HepG2 (cell line): Measurements from ENCODE around the gene ARHGEF26. TPM values are rescaled to one million over a fixed set of nuclear protein-coding genes. Genes with fewer than 3 reads are reported as not detected.

ENCODE experiments used
- CENPT ChIP-seq: sonication (generic); formaldehyde crosslinking; IDR thresholded peaks from 2 replicates; pipeline ENCODE4 v1.8.0; 2022; ENCODE audit warnings: low read depth, mild to moderate bottlenecking, moderate library complexity, missing genetic modification reagents
- HMG20B ChIP-seq: conservative IDR thresholded peaks from 2 replicates; pipeline ENCODE4 v1.6.1; 2016; ENCODE audit warnings: missing genetic modification reagents, missing compliant biosample characterization
- NAIF1 ChIP-seq: sonication (generic); formaldehyde crosslinking; IDR thresholded peaks from 2 replicates; pipeline ENCODE4 v1.5.0; 2020; ENCODE audit warnings: mild to moderate bottlenecking, missing genetic modification reagents, borderline replicate concordance
- PHF21A ChIP-seq: sonication (generic); formaldehyde crosslinking; IDR thresholded peaks from 2 replicates; pipeline ENCODE4 v1.5.0; 2020; ENCODE audit warnings: mild to moderate bottlenecking, missing genetic modification reagents
- PITX1 ChIP-seq: sonication (generic); formaldehyde crosslinking; IDR thresholded peaks from 2 replicates; pipeline ENCODE4 v1.5.1; 2020; ENCODE audit warnings: mild to moderate bottlenecking, missing genetic modification reagents
- SKIL ChIP-seq: sonication (generic); formaldehyde crosslinking; IDR thresholded peaks from 2 replicates; pipeline ENCODE4 v1.8.0; 2022; ENCODE audit warnings: missing genetic modification reagents, mild to moderate bottlenecking, moderate library complexity, borderline replicate concordance
- ZBED4 ChIP-seq: sonication (generic); formaldehyde crosslinking; IDR thresholded peaks from 2 replicates; pipeline ENCODE4 v1.4.0; 2020; ENCODE audit warnings: missing genetic modification reagents, borderline replicate concordance
- ZBTB43 ChIP-seq: sonication (generic); formaldehyde crosslinking; conservative IDR thresholded peaks from 2 replicates; pipeline ENCODE4 v1.4.0; 2020; ENCODE audit warnings: missing genetic modification reagents
- polyA plus RNA-seq, 8 experiments: library from polyadenylated mRNA; depleted of rRNA in 3 of 8; stranded (reverse) in 7 of 8; unstranded in 1 of 8; fragments of >200 nt; fragmentation: Illumina TruSeq in 4 of 8; extraction: Trizol in 4 of 8; gene quantifications; 2 replicates each; pipeline versions ENCODE4 v1.2.1 to v1.2.3, GENCODE V29; 2011 to 2016; ENCODE audit warnings: low read depth in 4 of 8, missing spikeins in 1 of 8, mixed read lengths in 1 of 8; ENCODE audit not compliant: insufficient read depth in 1 of 8
- total RNA-seq, 5 experiments: library from RNA; depleted of rRNA; stranded (reverse); fragments of >200 nt; fragmentation: Illumina TruSeq; extraction: Trizol; gene quantifications; 2 replicates each; pipeline ENCODE4 v1.2.3, GENCODE V29; 2016; ENCODE audit warnings: low read depth in 1 of 5
- TF ChIP-seq, protein P1 (sequence below): sonication (generic); formaldehyde crosslinking; IDR thresholded peaks from 2 replicates; pipeline ENCODE4 v1.5.0; 2020; ENCODE audit warnings: missing genetic modification reagents
- TF ChIP-seq, protein P2 (sequence below): sonication (generic); formaldehyde crosslinking; IDR thresholded peaks from one replicate; pipeline ENCODE4 v1.5.1; 2020; ENCODE audit warnings: mild to moderate bottlenecking, missing genetic modification reagents; ENCODE audit errors: not compliant biosample characterization

Gene ARHGEF26
- total and polyA plus RNA-seq, 2 of the 13 experiments (the other 11 are each of a cell fraction or from before 2014, with no cell fraction given), result 0.74 to 6.1 TPM

GRCh38 chr3:154139996-154140436 lies 18.8 kb downstream of the ARHGEF26 start (continued):
- TF ChIP-seq SKIL (CRISPR knock-in tag) (peak; percentile 56; the same call in 1 of the 2 replicates), NAIF1 (CRISPR knock-in tag) (no peak), PITX1 (CRISPR knock-in tag) (peak; percentile 99), ZBTB43 (0 out of 2 replicates have a peak, but pooled peaks have one; percentile 33), ZBED4 (CRISPR knock-in tag) (no peak), PHF21A (peak; percentile 78), HMG20B (CRISPR knock-in tag) (peak; percentile 91), CENPT (no peak)
- TF ChIP-seq, protein P1, sequence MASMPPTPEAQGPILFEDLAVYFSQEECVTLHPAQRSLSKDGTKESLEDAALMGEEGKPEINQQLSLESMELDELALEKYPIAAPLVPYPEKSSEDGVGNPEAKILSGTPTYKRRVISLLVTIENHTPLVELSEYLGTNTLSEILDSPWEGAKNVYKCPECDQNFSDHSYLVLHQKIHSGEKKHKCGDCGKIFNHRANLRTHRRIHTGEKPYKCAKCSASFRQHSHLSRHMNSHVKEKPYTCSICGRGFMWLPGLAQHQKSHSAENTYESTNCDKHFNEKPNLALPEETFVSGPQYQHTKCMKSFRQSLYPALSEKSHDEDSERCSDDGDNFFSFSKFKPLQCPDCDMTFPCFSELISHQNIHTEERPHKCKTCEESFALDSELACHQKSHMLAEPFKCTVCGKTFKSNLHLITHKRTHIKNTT, result no peak
- TF ChIP-seq, protein P2, sequence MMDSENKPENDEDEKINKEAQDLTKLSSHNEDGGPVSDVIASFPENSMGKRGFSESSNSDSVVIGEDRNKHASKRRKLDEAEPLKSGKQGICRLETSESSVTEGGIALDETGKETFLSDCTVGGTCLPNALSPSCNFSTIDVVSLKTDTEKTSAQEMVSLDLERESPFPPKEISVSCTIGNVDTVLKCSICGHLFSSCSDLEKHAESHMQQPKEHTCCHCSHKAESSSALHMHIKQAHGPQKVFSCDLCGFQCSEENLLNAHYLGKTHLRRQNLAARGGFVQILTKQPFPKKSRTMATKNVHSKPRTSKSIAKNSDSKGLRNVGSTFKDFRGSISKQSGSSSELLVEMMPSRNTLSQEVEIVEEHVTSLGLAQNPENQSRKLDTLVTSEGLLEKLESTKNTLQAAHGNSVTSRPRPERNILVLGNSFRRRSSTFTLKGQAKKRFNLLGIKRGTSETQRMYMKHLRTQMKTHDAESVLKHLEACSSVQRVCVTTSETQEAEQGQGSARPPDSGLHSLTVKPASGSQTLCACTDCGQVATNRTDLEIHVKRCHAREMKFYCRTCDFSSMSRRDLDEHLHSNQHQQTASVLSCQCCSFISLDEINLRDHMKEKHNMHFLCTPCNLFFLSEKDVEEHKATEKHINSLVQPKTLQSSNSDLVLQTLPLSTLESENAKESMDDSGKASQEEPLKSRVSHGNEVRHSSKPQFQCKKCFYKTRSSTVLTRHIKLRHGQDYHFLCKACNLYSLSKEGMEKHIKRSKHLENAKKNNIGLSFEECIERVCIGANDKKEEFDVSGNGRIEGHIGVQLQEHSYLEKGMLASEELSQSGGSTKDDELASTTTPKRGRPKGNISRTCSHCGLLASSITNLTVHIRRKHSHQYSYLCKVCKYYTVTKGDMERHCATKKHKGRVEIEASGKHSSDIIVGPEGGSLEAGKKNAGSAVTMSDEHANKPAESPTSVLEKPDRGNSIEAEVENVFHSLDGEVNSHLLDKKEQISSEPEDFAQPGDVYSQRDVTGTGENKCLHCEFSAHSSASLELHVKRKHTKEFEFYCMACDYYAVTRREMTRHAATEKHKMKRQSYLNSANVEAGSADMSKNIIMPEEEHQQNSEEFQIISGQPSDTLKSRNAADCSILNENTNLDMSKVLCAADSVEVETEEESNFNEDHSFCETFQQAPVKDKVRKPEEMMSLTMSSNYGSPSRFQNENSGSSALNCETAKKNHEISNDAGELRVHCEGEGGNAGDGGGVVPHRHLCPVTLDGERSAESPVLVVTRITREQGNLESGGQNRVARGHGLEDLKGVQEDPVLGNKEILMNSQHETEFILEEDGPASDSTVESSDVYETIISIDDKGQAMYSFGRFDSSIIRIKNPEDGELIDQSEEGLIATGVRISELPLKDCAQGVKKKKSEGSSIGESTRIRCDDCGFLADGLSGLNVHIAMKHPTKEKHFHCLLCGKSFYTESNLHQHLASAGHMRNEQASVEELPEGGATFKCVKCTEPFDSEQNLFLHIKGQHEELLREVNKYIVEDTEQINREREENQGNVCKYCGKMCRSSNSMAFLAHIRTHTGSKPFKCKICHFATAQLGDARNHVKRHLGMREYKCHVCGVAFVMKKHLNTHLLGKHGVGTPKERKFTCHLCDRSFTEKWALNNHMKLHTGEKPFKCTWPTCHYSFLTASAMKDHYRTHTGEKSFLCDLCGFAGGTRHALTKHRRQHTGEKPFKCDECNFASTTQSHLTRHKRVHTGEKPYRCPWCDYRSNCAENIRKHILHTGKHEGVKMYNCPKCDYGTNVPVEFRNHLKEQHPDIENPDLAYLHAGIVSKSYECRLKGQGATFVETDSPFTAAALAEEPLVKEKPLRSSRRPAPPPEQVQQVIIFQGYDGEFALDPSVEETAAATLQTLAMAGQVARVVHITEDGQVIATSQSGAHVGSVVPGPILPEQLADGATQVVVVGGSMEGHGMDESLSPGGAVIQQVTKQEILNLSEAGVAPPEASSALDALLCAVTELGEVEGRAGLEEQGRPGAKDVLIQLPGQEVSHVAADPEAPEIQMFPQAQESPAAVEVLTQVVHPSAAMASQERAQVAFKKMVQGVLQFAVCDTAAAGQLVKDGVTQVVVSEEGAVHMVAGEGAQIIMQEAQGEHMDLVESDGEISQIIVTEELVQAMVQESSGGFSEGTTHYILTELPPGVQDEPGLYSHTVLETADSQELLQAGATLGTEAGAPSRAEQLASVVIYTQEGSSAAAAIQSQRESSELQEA, result no peak
